K562 (cell line): Measurements from ENCODE around the gene ZNF316. TPM values are rescaled to one million over a fixed set of nuclear protein-coding genes. Genes with fewer than 3 reads are reported as not detected.

Experiments used
- ARID1B ChIP-seq: fragments of 450-650 bp; IDR thresholded peaks from 2 replicates; pipeline ENCODE4 v1.6.1; 2016; ENCODE audit warnings: antibody characterized with exemption, mild to moderate bottlenecking, inconsistent platforms
- CBFA2T2 ChIP-seq: fragments of 450-650 bp; conservative IDR thresholded peaks from 2 replicates; pipeline ENCODE4 v1.6.1; 2017; ENCODE audit warnings: mild to moderate bottlenecking
- CBFB ChIP-seq: sonication (generic); formaldehyde crosslinking; IDR thresholded peaks from 2 replicates; pipeline ENCODE4 v1.4.0; 2020; ENCODE audit warnings: mild to moderate bottlenecking, missing genetic modification reagents
- CHD2 ChIP-seq: IDR thresholded peaks from 2 replicates; pipeline ENCODE4 v1.6.1; 2011; ENCODE audit warnings: low read depth, low read length
- CLOCK ChIP-seq: fragments of 250-450 bp; sonication (Bioruptor Pico); IDR thresholded peaks from 2 replicates; pipeline ENCODE4 v1.4.0; 2020; ENCODE audit warnings: mild to moderate bottlenecking, moderate library complexity, borderline replicate concordance
- CXXC5 ChIP-seq: fragments of 250-450 bp; sonication (Bioruptor Pico); IDR thresholded peaks from 2 replicates; pipeline ENCODE4 v1.8.0; 2022; ENCODE audit warnings: inconsistent platforms, mild to moderate bottlenecking, moderate library complexity
- HEY1 ChIP-seq: fragments of 250-450 bp; sonication (Bioruptor Pico); IDR thresholded peaks from 2 replicates; pipeline ENCODE4 v1.5.0; 2020; ENCODE audit warnings: mild to moderate bottlenecking, moderate library complexity, borderline replicate concordance
- HMG20A ChIP-seq: fragments of 450-650 bp; formaldehyde crosslinking; conservative IDR thresholded peaks from 2 replicates; pipeline ENCODE4 v1.4.0; 2020; ENCODE audit warnings: mild to moderate bottlenecking, mixed read lengths
- IFI16 ChIP-seq: fragments of 250-450 bp; sonication (Bioruptor Pico); IDR thresholded peaks from 2 replicates; pipeline ENCODE4 v2.1.2; 2022; ENCODE audit warnings: mild to moderate bottlenecking, inconsistent platforms
- MXI1 ChIP-seq: IDR thresholded peaks from 2 replicates; pipeline ENCODE4 v1.6.1; 2011; ENCODE audit warnings: low read depth, mild to moderate bottlenecking, improper control_type of control experiment, low read length
- NR2C2 ChIP-seq, 2 experiments: fragments of 200-800 bp in 1 of 2; sonication (Bioruptor generic) in 1 of 2; sonication (generic) in 1 of 2; formaldehyde crosslinking in 1 of 2; IDR thresholded peaks; 2 replicates each; pipeline versions ENCODE4 v1.6.1 to v1.8.0; 2016 to 2022; ENCODE audit warnings: mild to moderate bottlenecking in 1 of 2, missing compliant biosample characterization in 1 of 2, missing genetic modification characterization in 1 of 2, missing genetic modification reagents in 1 of 2
- SMARCC2 ChIP-seq: fragments of 450-650 bp; IDR thresholded peaks from 2 replicates; pipeline ENCODE4 v1.6.1; 2017; ENCODE audit warnings: antibody characterized with exemption, moderate library complexity, mild to moderate bottlenecking, low read depth
- SUPT5H ChIP-seq: fragments of 450-650 bp; IDR thresholded peaks from 2 replicates; pipeline ENCODE4 v1.6.1; 2016
- TCF7L2 ChIP-seq: fragments of 150-350 bp; IDR thresholded peaks from 2 replicates; pipeline ENCODE4 v1.6.1; 2016; ENCODE audit warnings: low read depth, mild to moderate bottlenecking, low read length, moderate library complexity
- XRCC4 ChIP-seq: IDR thresholded peaks from one replicate; pipeline ENCODE4 v1.6.1; 2011; ENCODE audit not compliant: insufficient read depth, insufficient read length; ENCODE audit errors: extremely low read depth
- ZNF146 ChIP-seq: IDR thresholded peaks from one replicate; pipeline ENCODE4 v1.6.1; 2018; ENCODE audit warnings: missing compliant biosample characterization; ENCODE audit not compliant: unreplicated experiment
- polyA plus RNA-seq, 8 experiments: library from polyadenylated mRNA; depleted of rRNA in 4 of 8; stranded (reverse) in 5 of 8; unstranded in 3 of 8; fragments of >200 nt; fragmentation: Nextera tagmentation in 2 of 8; fragmentation: Illumina TruSeq in 1 of 8; extraction: Ambion mirVana in 2 of 8; extraction: Trizol in 1 of 8; gene quantifications; 2 replicates each; pipeline versions ENCODE4 v1.2.1 to v1.2.3, GENCODE V29; 2011 to 2014; ENCODE audit warnings: inconsistent platforms in 1 of 8, missing spikeins in 1 of 8
- total RNA-seq, 7 experiments: library from RNA; depleted of rRNA in 6 of 7; stranded (reverse); fragments of >200 nt in 6 of 7; fragmentation: Illumina TruSeq in 2 of 7; extraction: Trizol in 2 of 7; gene quantifications; 2 replicates each; pipeline versions ENCODE4 v1.2.1 to v1.2.3, GENCODE V29; 2011 to 2021; ENCODE audit warnings: low replicate concordance in 1 of 7
- TF ChIP-seq, protein P1 (sequence below), 2 experiments: fragments of 450-650 bp in 1 of 2; sonication (generic) in 1 of 2; formaldehyde crosslinking in 1 of 2; IDR thresholded peaks; 2 replicates each; pipeline versions ENCODE4 v1.7.1 to v1.9.0; 2016 to 2022; ENCODE audit warnings: inconsistent platforms in 1 of 2, mild to moderate bottlenecking in 1 of 2, missing genetic modification reagents in 1 of 2

ZNF316 gene
- total and polyA plus RNA-seq, 9 of the 15 experiments (the other 6 are each of a cell fraction or from before 2014, with no cell fraction given) = 0.10 to 34.0 (median 8.6) TPM

DNA sequence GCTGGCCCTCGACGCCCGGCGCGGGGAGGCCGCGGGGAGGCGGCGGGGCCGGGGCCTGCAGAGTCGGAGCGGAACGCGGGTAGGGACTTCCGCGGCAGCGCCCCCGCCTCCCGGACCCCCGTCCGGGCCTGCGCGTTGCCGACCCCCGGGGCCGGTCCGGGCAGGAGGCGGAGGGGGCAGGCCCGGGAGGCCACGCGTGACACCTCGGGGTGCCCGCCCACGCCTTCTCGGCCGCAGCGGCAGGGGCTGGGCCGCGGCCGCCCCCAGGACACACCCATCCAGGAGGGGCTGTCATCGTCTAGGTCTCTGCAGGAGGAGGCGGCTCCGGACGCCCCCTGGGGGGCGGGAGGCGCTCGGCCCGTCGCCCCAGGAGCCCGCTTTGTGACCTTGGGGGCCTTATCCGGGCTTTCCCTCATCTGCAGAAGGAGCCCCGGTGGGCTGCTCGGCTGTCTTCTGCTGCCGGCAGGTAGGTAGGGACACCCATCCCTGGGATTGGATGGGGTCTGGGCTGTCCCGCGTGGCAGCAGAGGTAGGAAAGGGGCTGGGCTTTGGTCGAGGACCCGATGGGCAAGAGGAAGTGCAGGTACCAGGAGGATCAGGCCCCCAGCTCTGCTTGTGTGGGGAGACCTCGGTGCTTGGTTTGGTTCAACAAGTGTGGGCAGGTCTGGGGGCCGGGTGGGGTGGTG, 569 bp downstream of the ZNF316 start (continued):
- TF ChIP-seq, protein P1, sequence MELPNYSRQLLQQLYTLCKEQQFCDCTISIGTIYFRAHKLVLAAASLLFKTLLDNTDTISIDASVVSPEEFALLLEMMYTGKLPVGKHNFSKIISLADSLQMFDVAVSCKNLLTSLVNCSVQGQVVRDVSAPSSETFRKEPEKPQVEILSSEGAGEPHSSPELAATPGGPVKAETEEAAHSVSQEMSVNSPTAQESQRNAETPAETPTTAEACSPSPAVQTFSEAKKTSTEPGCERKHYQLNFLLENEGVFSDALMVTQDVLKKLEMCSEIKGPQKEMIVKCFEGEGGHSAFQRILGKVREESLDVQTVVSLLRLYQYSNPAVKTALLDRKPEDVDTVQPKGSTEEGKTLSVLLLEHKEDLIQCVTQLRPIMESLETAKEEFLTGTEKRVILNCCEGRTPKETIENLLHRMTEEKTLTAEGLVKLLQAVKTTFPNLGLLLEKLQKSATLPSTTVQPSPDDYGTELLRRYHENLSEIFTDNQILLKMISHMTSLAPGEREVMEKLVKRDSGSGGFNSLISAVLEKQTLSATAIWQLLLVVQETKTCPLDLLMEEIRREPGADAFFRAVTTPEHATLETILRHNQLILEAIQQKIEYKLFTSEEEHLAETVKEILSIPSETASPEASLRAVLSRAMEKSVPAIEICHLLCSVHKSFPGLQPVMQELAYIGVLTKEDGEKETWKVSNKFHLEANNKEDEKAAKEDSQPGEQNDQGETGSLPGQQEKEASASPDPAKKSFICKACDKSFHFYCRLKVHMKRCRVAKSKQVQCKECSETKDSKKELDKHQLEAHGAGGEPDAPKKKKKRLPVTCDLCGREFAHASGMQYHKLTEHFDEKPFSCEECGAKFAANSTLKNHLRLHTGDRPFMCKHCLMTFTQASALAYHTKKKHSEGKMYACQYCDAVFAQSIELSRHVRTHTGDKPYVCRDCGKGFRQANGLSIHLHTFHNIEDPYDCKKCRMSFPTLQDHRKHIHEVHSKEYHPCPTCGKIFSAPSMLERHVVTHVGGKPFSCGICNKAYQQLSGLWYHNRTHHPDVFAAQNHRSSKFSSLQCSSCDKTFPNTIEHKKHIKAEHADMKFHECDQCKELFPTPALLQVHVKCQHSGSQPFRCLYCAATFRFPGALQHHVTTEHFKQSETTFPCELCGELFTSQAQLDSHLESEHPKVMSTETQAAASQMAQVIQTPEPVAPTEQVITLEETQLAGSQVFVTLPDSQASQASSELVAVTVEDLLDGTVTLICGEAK (IDR thresholded peaks at IDR 0.05) = no peak
- TF ChIP-seq, protein P1 (CRISPR knock-in tag; IDR thresholded peaks at IDR 0.05) = no peak
- TF ChIP-seq CHD2 (no peak), CBFA2T2 (no peak), CXXC5 (CRISPR knock-in tag) (peak; percentile 57), SMARCC2 (no peak), CLOCK (CRISPR knock-in tag) (no peak), IFI16 (CRISPR knock-in tag) (no peak), HEY1 (CRISPR knock-in tag) (no peak), ARID1B (no peak), NR2C2 (CRISPR knock-in tag; IDR thresholded peaks at IDR 0.05) (no peak), NR2C2 (tag; IDR thresholded peaks at IDR 0.05) (no peak), ZNF146 (CRISPR knock-in tag) (no peak), MXI1 (no peak; the same call in 1 of the 2 replicates), CBFB (CRISPR knock-in tag) (no peak), TCF7L2 (no peak), HMG20A (CRISPR knock-in tag) (no peak), SUPT5H (peak; percentile 47; the same call in 1 of the 2 replicates), XRCC4 (no peak)
